Panc1 (cell line): ENCODE measurements around the gene LETM1. TPM values are rescaled to one million over a fixed set of nuclear protein-coding genes. Genes with fewer than 3 reads are reported as not detected.

Source experiments
- total RNA-seq: library from RNA; stranded (reverse); gene quantifications from one replicate; pipeline ENCODE4 v1.2.1, GENCODE V29; 2021; ENCODE audit not compliant: unreplicated experiment

LETM1 gene
- total RNA-seq, 1 experiment from 2014 or later: 67.6 TPM

Other genes with a start within 250 kb of the LETM1 start
- gene FAM53A, start 171.8 kb downstream of the LETM1 start, total RNA-seq: 7.0 TPM
- 73.4 TPM for gene SLBP, start 143.8 kb downstream of the LETM1 start, total RNA-seq
- 32.6 TPM for gene TMEM129, start 134.8 kb downstream of the LETM1 start, total RNA-seq
- 106 TPM for gene TACC3, start 134.6 kb downstream of the LETM1 start, total RNA-seq
- gene FGFR3, start 62.9 kb downstream of the LETM1 start, total RNA-seq: 8.2 TPM
- 116 TPM for gene NSD2, start 15.2 kb upstream of the LETM1 start, total RNA-seq
- gene NELFA, start 152.8 kb upstream of the LETM1 start, total RNA-seq: 27.0 TPM
- gene NAT8L, start 203.2 kb upstream of the LETM1 start, total RNA-seq: 16.6 TPM